PC-9 (cell line): Measurements from ENCODE around the gene SGO1.

ENCODE experiments used
- EZH2 ChIP-seq: fragments of 200-600 bp; sonication (generic); IDR thresholded peaks from 2 replicates; pipeline ENCODE4 v1.8.0; 2017; ENCODE audit warnings: antibody characterized with exemption, low read depth
- TF ChIP-seq, protein P1 (sequence below): fragments of 200-600 bp; sonication (generic); conservative IDR thresholded peaks from 2 replicates; pipeline ENCODE4 v1.6.1; 2017; ENCODE audit warnings: mixed run types, antibody characterized with exemption, mild to moderate bottlenecking, moderate library complexity

GRCh38 chr3:20190991-20191390 is 5.0 kb upstream of the SGO1 start:
- TF ChIP-seq, protein P1, sequence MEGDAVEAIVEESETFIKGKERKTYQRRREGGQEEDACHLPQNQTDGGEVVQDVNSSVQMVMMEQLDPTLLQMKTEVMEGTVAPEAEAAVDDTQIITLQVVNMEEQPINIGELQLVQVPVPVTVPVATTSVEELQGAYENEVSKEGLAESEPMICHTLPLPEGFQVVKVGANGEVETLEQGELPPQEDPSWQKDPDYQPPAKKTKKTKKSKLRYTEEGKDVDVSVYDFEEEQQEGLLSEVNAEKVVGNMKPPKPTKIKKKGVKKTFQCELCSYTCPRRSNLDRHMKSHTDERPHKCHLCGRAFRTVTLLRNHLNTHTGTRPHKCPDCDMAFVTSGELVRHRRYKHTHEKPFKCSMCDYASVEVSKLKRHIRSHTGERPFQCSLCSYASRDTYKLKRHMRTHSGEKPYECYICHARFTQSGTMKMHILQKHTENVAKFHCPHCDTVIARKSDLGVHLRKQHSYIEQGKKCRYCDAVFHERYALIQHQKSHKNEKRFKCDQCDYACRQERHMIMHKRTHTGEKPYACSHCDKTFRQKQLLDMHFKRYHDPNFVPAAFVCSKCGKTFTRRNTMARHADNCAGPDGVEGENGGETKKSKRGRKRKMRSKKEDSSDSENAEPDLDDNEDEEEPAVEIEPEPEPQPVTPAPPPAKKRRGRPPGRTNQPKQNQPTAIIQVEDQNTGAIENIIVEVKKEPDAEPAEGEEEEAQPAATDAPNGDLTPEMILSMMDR: no peak
- TF ChIP-seq EZH2: no peak
